HCT116 (cell line): Measurements from ENCODE around the gene EIPR1. TPM values are rescaled to one million over a fixed set of nuclear protein-coding genes. Genes with fewer than 3 reads are reported as not detected.

Experiments used
- ATAC-seq: fragments of 200-7000 bp; cut with Tn5 transposase; 2 replicates; pipeline ENCODE4 v1.9.1; 2020; ENCODE audit warnings: mild to moderate bottlenecking, moderate library complexity
- BruUV-seq: library from RNA; stranded (reverse); fragments of 400-500 nt; replicated peaks from 2 replicates; lab custom pipeline; 2021; lab: Mats Ljungman, UMichigan
- CTCF ChIA-PET: fragments of 300-600 bp; sonication (Branson Sonifier 250); formaldehyde crosslinking; loops from one replicate; lab custom pipeline; 2021; ENCODE audit warnings: antibody characterized with exemption; lab: Charles Lee
- POLR2A ChIA-PET: fragments of 300-600, 350-600 bp; sonication (Branson Sonifier 250); formaldehyde crosslinking; loops from one replicate; lab custom pipeline; 2021; ENCODE audit warnings: antibody characterized with exemption; lab: Charles Lee
- RAD21 ChIA-PET, 2 experiments: fragments of 300-600 bp; sonication (Branson Sonifier 250); formaldehyde crosslinking; loops; one replicate each; lab custom pipeline; 2023; ENCODE audit warnings: low total read pairs in 2 of 2; ENCODE audit not compliant: uncharacterized antibody in 2 of 2, unreplicated experiment in 2 of 2, low non-redundant PET in 1 of 2; lab: Charles Lee
- DNase-seq: peaks from one replicate; pipeline ENCODE4 v3.0.0-alpha.2; 2010; ENCODE audit warnings: low read depth, low spot score
- H2AFZ ChIP-seq: fragments of 200-600 bp; shearing (Covaris generic), sonication (generic); 2 replicates; pipeline ENCODE4 v1.6.1; 2017; ENCODE audit warnings: low read depth, mixed run types, mixed read lengths, antibody characterized with exemption, low read length; ENCODE audit not compliant: poor library complexity, severe bottlenecking
- H3K27ac ChIP-seq: 2 replicates; pipeline ENCODE4 v1.5.1; 2012; ENCODE audit warnings: low read depth, low read length
- H3K27me3 ChIP-seq: fragments of 200-600 bp; sonication (generic); 2 replicates; pipeline ENCODE4 v1.6.1; 2016; ENCODE audit warnings: mixed run types, low read length, mixed read lengths; ENCODE audit not compliant: insufficient read depth
- H3K36me3 ChIP-seq, 2 experiments: fragments of 200-500 bp in 1 of 2; fragments of 200-600 bp in 1 of 2; sonication (Bioruptor generic) in 1 of 2; sonication (generic) in 1 of 2; 2 replicates each; pipeline versions ENCODE4 v1.5.1 to v1.6.1; 2014 to 2016; ENCODE audit warnings: low read length in 2 of 2, inconsistent platforms in 1 of 2, mixed read lengths in 1 of 2, mixed run types in 1 of 2; ENCODE audit not compliant: insufficient read depth in 2 of 2, control insufficient read depth in 1 of 2
- H3K4me1 ChIP-seq, 2 experiments: fragments of 200-600 bp in 1 of 2; sonication (generic) in 1 of 2; 2 replicates each; pipeline versions ENCODE4 v1.5.1 to v1.6.1; 2012 to 2017; ENCODE audit warnings: low read length in 2 of 2, inconsistent platforms in 1 of 2, mild to moderate bottlenecking in 1 of 2, mixed read lengths in 1 of 2, mixed run types in 1 of 2, moderate library complexity in 1 of 2; ENCODE audit not compliant: insufficient read depth in 2 of 2, control insufficient read depth in 1 of 2
- H3K4me2 ChIP-seq: fragments of 200-600 bp; sonication (generic); 2 replicates; pipeline ENCODE4 v1.6.1; 2017; ENCODE audit warnings: mixed run types, low read length, mixed read lengths
- H3K4me3 ChIP-seq, 2 experiments: fragments of 200-600 bp in 1 of 2; sonication (generic) in 1 of 2; replicated peaks in 1 of 2; 2 replicates each; pipeline ENCODE4 v1.5.1; 2011 to 2016; ENCODE audit warnings: low read length in 2 of 2, control low read depth in 1 of 2, low read depth in 1 of 2, mild to moderate bottlenecking in 1 of 2, mixed read lengths in 1 of 2, mixed run types in 1 of 2
- H3K79me2 ChIP-seq: fragments of 200-600 bp; sonication (generic); 2 replicates; pipeline ENCODE4 v1.6.1; 2017; ENCODE audit warnings: mild to moderate bottlenecking, mixed run types, low read length, moderate library complexity, mixed read lengths; ENCODE audit not compliant: insufficient read depth
- H3K9ac ChIP-seq: fragments of 200-600 bp; sonication (generic); 2 replicates; pipeline ENCODE4 v1.6.1; 2016; ENCODE audit warnings: low read length, mixed read lengths
- H3K9me2 ChIP-seq: fragments of 200-600 bp; sonication (generic), shearing (Covaris generic); 2 replicates; pipeline ENCODE4 v1.6.1; 2017; ENCODE audit warnings: mixed run types, mild to moderate bottlenecking, moderate library complexity; ENCODE audit not compliant: insufficient read depth
- H3K9me3 ChIP-seq, 2 experiments: fragments of 200-500 bp in 1 of 2; fragments of 200-600 bp in 1 of 2; sonication (Bioruptor generic) in 1 of 2; sonication (generic) in 1 of 2; 2 replicates each; pipeline ENCODE4 v1.6.1; 2014 to 2017; ENCODE audit warnings: low read length in 2 of 2, mixed read lengths in 2 of 2, inconsistent platforms in 1 of 2, low read depth in 1 of 2, mild to moderate bottlenecking in 1 of 2, mixed run types in 1 of 2, moderate library complexity in 1 of 2; ENCODE audit not compliant: control insufficient read depth in 1 of 2, insufficient read depth in 1 of 2
- H4K20me1 ChIP-seq: fragments of 200-600 bp; sonication (generic), shearing (Covaris generic); 2 replicates; pipeline ENCODE4 v1.6.1; 2017; ENCODE audit warnings: mixed run types, mild to moderate bottlenecking, moderate library complexity; ENCODE audit not compliant: insufficient read depth
- ATF3 ChIP-seq: IDR thresholded peaks from 2 replicates; pipeline ENCODE4 v1.6.1; 2012
- CBX3 ChIP-seq: IDR thresholded peaks from 2 replicates; pipeline ENCODE4 v1.6.1; 2012; ENCODE audit warnings: low read depth
- CEBPB ChIP-seq: IDR thresholded peaks from 2 replicates; pipeline ENCODE4 v1.6.1; 2012; ENCODE audit warnings: low read depth
- EGR1 ChIP-seq: IDR thresholded peaks from 2 replicates; pipeline ENCODE4 v1.6.1; 2012; ENCODE audit warnings: low read depth
- EZH2 ChIP-seq: fragments of 200-600 bp; sonication (generic); IDR thresholded peaks from 2 replicates; pipeline ENCODE4 v1.6.1; 2017; ENCODE audit warnings: antibody characterized with exemption, mixed run types
- EZH2phosphoT487 ChIP-seq: fragments of 200-600 bp; IDR thresholded peaks from 2 replicates; pipeline ENCODE4 v1.6.1; 2018; ENCODE audit warnings: antibody characterized with exemption, borderline replicate concordance
- FOSL1 ChIP-seq: IDR thresholded peaks from 2 replicates; pipeline ENCODE4 v1.6.1; 2012; ENCODE audit warnings: low read depth
- JUND ChIP-seq: IDR thresholded peaks from 2 replicates; pipeline ENCODE4 v1.6.1; 2012
- POLR2AphosphoS5 ChIP-seq: IDR thresholded peaks from 2 replicates; pipeline ENCODE4 v1.6.1; 2011; ENCODE audit warnings: mild to moderate bottlenecking, low read depth, low read length, moderate library complexity
- RAD21 ChIP-seq: IDR thresholded peaks from 2 replicates; pipeline ENCODE4 v1.6.1; 2012; ENCODE audit warnings: low read depth, mild to moderate bottlenecking
- REST ChIP-seq: IDR thresholded peaks from 2 replicates; pipeline ENCODE4 v1.6.1; 2012; ENCODE audit warnings: low read depth
- SIN3A ChIP-seq: IDR thresholded peaks from 2 replicates; pipeline ENCODE4 v1.6.1; 2012; ENCODE audit warnings: low read depth
- SP1 ChIP-seq: IDR thresholded peaks from 2 replicates; pipeline ENCODE4 v1.6.1; 2012; ENCODE audit warnings: low read depth
- SRF ChIP-seq: IDR thresholded peaks from 2 replicates; pipeline ENCODE4 v1.6.1; 2012; ENCODE audit warnings: low read depth
- YY1 ChIP-seq: IDR thresholded peaks from 2 replicates; pipeline ENCODE4 v1.6.1; 2011; ENCODE audit warnings: low read length, low read depth, moderate library complexity, mild to moderate bottlenecking; ENCODE audit not compliant: insufficient replicate concordance; ENCODE audit errors: extremely low read depth
- ZBTB33 ChIP-seq: IDR thresholded peaks from 2 replicates; pipeline ENCODE4 v1.6.1; 2011; ENCODE audit warnings: mild to moderate bottlenecking, low read length, moderate library complexity; ENCODE audit not compliant: insufficient replicate concordance; ENCODE audit errors: extremely low read depth
- ZNF274 ChIP-seq: fragments of 200-500 bp; sonication (Bioruptor generic); IDR thresholded peaks from 2 replicates; pipeline ENCODE4 v1.6.1; 2014; ENCODE audit warnings: mild to moderate bottlenecking, low read depth, low read length, inconsistent platforms
- intact Hi-C: fragments of 100-400 bp; cut with micrococcal nuclease; formaldehyde crosslinking; loops from 2 replicates; pipeline ENCODE4 v1.10.0; 2022
- total RNA-seq: library from RNA; stranded (reverse); gene quantifications from one replicate; pipeline ENCODE4 v1.2.1, GENCODE V29; 2021; ENCODE audit not compliant: unreplicated experiment

EIPR1 gene
- total RNA-seq, 1 experiment from 2014 or later, result 36.9 TPM

GRCh38 chr2:3251946-3252345 lies 125.7 kb downstream of the EIPR1 start:
- H3K27ac ChIP-seq, result no peak overlapping the region
- ATAC-seq, result no peak
- no peaks in the 10 kb centered on the region for H3K27me3 ChIP-seq
- H2AFZ ChIP-seq, result no peak overlapping the region
- ChIA-PET RAD21 (no interaction called here), CTCF (no interaction called here), POLR2A (no interaction called here)
- DNase-seq, result no peak
- peaks cover 0 to 7% of the 10 kb centered on the region in 2 experiments; a peak in 1 of 4 replicates for H3K9me3 ChIP-seq
- no peak overlapping the region for H3K4me3 ChIP-seq
- H3K9me2 ChIP-seq, result no peaks in the 10 kb centered on the region
- intact Hi-C loops, result no loop called here
- no peaks in the 10 kb centered on the region for H3K4me1 ChIP-seq
- H4K20me1 ChIP-seq, result no peaks in the 10 kb centered on the region
- no TSS peak for BruUV-seq
- H3K79me2 ChIP-seq, result no peaks in the 10 kb centered on the region
- H3K9ac ChIP-seq, result no peak overlapping the region
- no peak overlapping the region for H3K4me2 ChIP-seq
- H3K36me3 ChIP-seq, result no peaks in the 10 kb centered on the region
- TF ChIP-seq REST (peak; percentile 34), EGR1 (no peak)

GRCh38 chr2:3249476-3249962 lies 128.1 kb downstream of the EIPR1 start:
- ChIA-PET CTCF (no interaction called here), POLR2A (no interaction called here)

More at GRCh38 chr2:3249476-3249962, 128.1 kb downstream of the EIPR1 start:
- Histone ChIP-seq H3K4me2 (no peak overlapping the region), H3K79me2 (no peaks in the 10 kb centered on the region), H3K9me2 (no peaks in the 10 kb centered on the region)
- RAD21 ChIA-PET, result no interaction called here
- no peak for DNase-seq
- TF ChIP-seq EZH2phosphoT487 (no peak), RAD21 (no peak), CEBPB (no peak), YY1 (no peak), SP1 (no peak), ZNF274 (no peak), SRF (no peak), POLR2AphosphoS5 (no peak), CBX3 (no peak), ZBTB33 (no peak), ATF3 (no peak), EGR1 (no peak), FOSL1 (no peak), EZH2 (no peak), JUND (no peak), SIN3A (no peak)
- TF ChIP-seq, all 23 proteins: peak for 0
- no peak overlapping the region for H3K27ac ChIP-seq
- H3K4me1 ChIP-seq, result no peaks in the 10 kb centered on the region
- no peak overlapping the region for H2AFZ ChIP-seq
- H3K36me3 ChIP-seq, result no peaks in the 10 kb centered on the region
- H3K27me3 ChIP-seq, result no peaks in the 10 kb centered on the region
- BruUV-seq, result no TSS peak
- H3K9ac ChIP-seq, result no peak overlapping the region
- no peak overlapping the region for H3K4me3 ChIP-seq
- H4K20me1 ChIP-seq, result no peaks in the 10 kb centered on the region
- intact Hi-C loops, result no loop called here
- H3K9me3 ChIP-seq, result peaks cover 0 to 7% of the 10 kb centered on the region in 2 experiments; a peak in 1 of 4 replicates
- ATAC-seq, result no peak
